Cardiac muscle cell (in vitro differentiated cells and primary cell): Measurements from ENCODE around the gene TSN. TPM values are rescaled to one million over a fixed set of nuclear protein-coding genes. Genes with fewer than 3 reads are reported as not detected.

Source experiments
- DNase-seq, 2 donors: peaks; one replicate each; pipeline versions ENCODE4 v3.0.0 to v3.0.0-alpha.2; 2010 to 2017; ENCODE audit warnings: low read depth in 1 of 2, low spot score in 1 of 2
- H3K27ac ChIP-seq: fragments of 200-600 bp; sonication (generic); 2 replicates; pipeline ENCODE4 v1.5.1; 2016
- H3K27me3 ChIP-seq: fragments of 200-600 bp; sonication (generic); 2 replicates; pipeline ENCODE4 v1.6.0; 2016; ENCODE audit warnings: control low read depth
- H3K36me3 ChIP-seq: fragments of 200-600 bp; sonication (generic); 2 replicates; pipeline ENCODE4 v1.5.1; 2016; ENCODE audit warnings: control low read depth
- H3K4me1 ChIP-seq: fragments of 200-600 bp; sonication (generic); 2 replicates; pipeline ENCODE4 v1.8.1; 2017; ENCODE audit warnings: low read depth, mild to moderate bottlenecking, mixed run types
- H3K4me3 ChIP-seq: fragments of 200-600 bp; sonication (generic); 2 replicates; pipeline ENCODE4 v1.5.1; 2016; ENCODE audit warnings: mild to moderate bottlenecking
- H3K9me3 ChIP-seq: fragments of 200-600 bp; sonication (generic); 2 replicates; pipeline ENCODE4 v1.5.1; 2017; ENCODE audit warnings: low read depth, mild to moderate bottlenecking, control low read depth
- CTCF ChIP-seq: IDR thresholded peaks from 2 replicates; pipeline ENCODE4 v1.5.1; 2012; ENCODE audit warnings: low read depth, mild to moderate bottlenecking, low read length
- polyA plus RNA-seq: library from polyadenylated mRNA; unstranded; fragments of >200 nt; fragmentation: Nextera tagmentation; extraction: Ambion mirVana; gene quantifications from 2 replicates; pipeline ENCODE4 v1.2.1, GENCODE V29; 2016
- total RNA-seq: library from RNA; depleted of rRNA; stranded (reverse); fragments of >200 nt; gene quantifications from 2 replicates; pipeline ENCODE4 v1.2.3, GENCODE V29; 2016

TSN gene
- total and polyA plus RNA-seq, 2 experiments from 2014 or later, result 27.0 to 57.3 TPM

- no peak overlapping the region for H3K4me3 ChIP-seq
- no peak overlapping the region for H3K27ac ChIP-seq
- no peak for TF ChIP-seq CTCF
- no peaks in the 10 kb centered on the region for H3K36me3 ChIP-seq
- no peaks in the 10 kb centered on the region for H3K4me1 ChIP-seq
- no peak for DNase-seq
- no peaks in the 10 kb centered on the region for H3K9me3 ChIP-seq
- no peaks in the 10 kb centered on the region for H3K27me3 ChIP-seq
Measured at GRCh38 chr2:121791801-121792221, 36.4 kb downstream of the TSN start.

- Histone ChIP-seq H3K27ac (no peak overlapping the region), H3K4me3 (no peak overlapping the region), H3K9me3 (no peaks in the 10 kb centered on the region), H3K27me3 (no peaks in the 10 kb centered on the region), H3K36me3 (no peaks in the 10 kb centered on the region), H3K4me1 (no peaks in the 10 kb centered on the region)
- TF ChIP-seq CTCF, result no peak
- DNase-seq, result no peak
Measured at GRCh38 chr2:121793816-121794215, 38.4 kb downstream of the TSN start.

GRCh38 chr2:121794233-121794632, 38.8 kb downstream of the TSN start:
- Histone ChIP-seq H3K4me3 (no peak overlapping the region), H3K9me3 (no peaks in the 10 kb centered on the region), H3K27ac (no peak overlapping the region), H3K36me3 (no peaks in the 10 kb centered on the region), H3K4me1 (no peaks in the 10 kb centered on the region), H3K27me3 (no peaks in the 10 kb centered on the region)
- no peak for DNase-seq
- TF ChIP-seq CTCF, result no peak

GRCh38 chr2:121796239-121796638, 40.8 kb downstream of the TSN start:
- no peak for TF ChIP-seq CTCF
- no peaks in the 10 kb centered on the region for H3K4me1 ChIP-seq
- DNase-seq, result no peak
- H3K9me3 ChIP-seq, result no peaks in the 10 kb centered on the region
- H3K4me3 ChIP-seq, result no peak overlapping the region
- H3K36me3 ChIP-seq, result no peaks in the 10 kb centered on the region
- no peak overlapping the region for H3K27ac ChIP-seq
- H3K27me3 ChIP-seq, result no peaks in the 10 kb centered on the region

GRCh38 chr2:121798617-121799016, 43.2 kb downstream of the TSN start:
- Histone ChIP-seq H3K36me3 (no peaks in the 10 kb centered on the region), H3K27ac (no peak overlapping the region), H3K9me3 (no peaks in the 10 kb centered on the region), H3K27me3 (no peaks in the 10 kb centered on the region), H3K4me1 (no peaks in the 10 kb centered on the region), H3K4me3 (no peak overlapping the region)
- no peak for TF ChIP-seq CTCF
- no peak for DNase-seq

GRCh38 chr2:121801916-121802315, 46.5 kb downstream of the TSN start:
- no peak for TF ChIP-seq CTCF
- no peak for DNase-seq
- Histone ChIP-seq H3K4me1 (no peaks in the 10 kb centered on the region), H3K4me3 (no peak overlapping the region), H3K36me3 (no peaks in the 10 kb centered on the region), H3K27ac (no peak overlapping the region), H3K27me3 (no peaks in the 10 kb centered on the region), H3K9me3 (no peaks in the 10 kb centered on the region)
